Heart left ventricle (tissue), 16 donors: ENCODE measurements around the gene TCF19. TPM values are rescaled to one million over a fixed set of nuclear protein-coding genes. Genes with fewer than 3 reads are reported as not detected.

Experiments used
- ATAC-seq, 4 donors: fragments of 200-7000 bp; cut with Tn5 transposase; one replicate each; pipeline ENCODE4 v1.9.1; 2020 to 2022; ENCODE audit warnings: moderate library complexity in 4 of 4, mild to moderate bottlenecking in 3 of 4, moderate number of reproducible peaks in 1 of 4
- DNase-seq, 5 donors: peaks; one replicate each; pipeline ENCODE4 v3.0.0-alpha.2; 2020
- H3K27ac ChIP-seq, 12 donors: fragments of 200-600 bp; sonication (generic) in 4 of 12; one replicate each; pipeline versions ENCODE4 v1.5.0 to v1.8.0; 2016 to 2022; ENCODE audit warnings: mild to moderate bottlenecking in 2 of 12
- H3K27me3 ChIP-seq, 9 donors: fragments of 200-600 bp; sonication (generic) in 2 of 9; one replicate each; pipeline versions ENCODE4 v1.5.1 to v1.8.0; 2016 to 2022; ENCODE audit warnings: mild to moderate bottlenecking in 3 of 9
- H3K36me3 ChIP-seq, 9 donors: fragments of 200-600 bp; sonication (generic) in 2 of 9; one replicate each; pipeline versions ENCODE4 v1.5.0 to v1.8.0; 2018 to 2022; ENCODE audit warnings: mild to moderate bottlenecking in 2 of 9
- H3K4me1 ChIP-seq, 12 donors: fragments of 200-600 bp; sonication (generic) in 4 of 12; one replicate each; pipeline versions ENCODE4 v1.5.0 to v1.8.0; 2016 to 2022; ENCODE audit warnings: mild to moderate bottlenecking in 3 of 12
- H3K4me3 ChIP-seq, 12 donors: fragments of 200-600 bp; sonication (generic) in 4 of 12; one replicate each; pipeline versions ENCODE4 v1.5.0 to v1.8.0; 2017 to 2022; ENCODE audit warnings: mild to moderate bottlenecking in 9 of 12, moderate library complexity in 4 of 12
- H3K9me3 ChIP-seq, 12 donors: fragments of 200-600 bp; sonication (generic) in 4 of 12; one replicate each; pipeline versions ENCODE4 v1.5.0 to v1.8.0; 2016 to 2022; ENCODE audit warnings: mild to moderate bottlenecking in 1 of 12
- POLR2A ChIP-seq, 2 donors: fragments of 450-650 bp; IDR thresholded peaks; one replicate each; pipeline ENCODE4 v1.6.1; 2017; ENCODE audit warnings: antibody characterized with exemption in 2 of 2, mild to moderate bottlenecking in 2 of 2, moderate library complexity in 2 of 2
- WGBS, 4 donors: extraction: QIAGEN DNeasy Blood & Tissue Kit in 2 of 4; methylation state at CpG; one replicate each; pipeline versions ENCODE4 v1.1.5 to v1.1.7; 2013 to 2018; 5-methylcytosine and 5-hydroxymethylcytosine counted together
- intact Hi-C, 10 donors: fragments of 100-400 bp; cut with DNase I; formaldehyde crosslinking; loops; one replicate each; pipeline versions ENCODE4 v1.11.1 to v1.14.2; 2022
- polyA plus RNA-seq, 2 donors: library from polyadenylated mRNA; stranded (reverse); fragments of 200-250 nt; gene quantifications; one replicate each; pipeline ENCODE4 v1.2.3, GENCODE V29; 2013
- total RNA-seq, 9 donors: library from RNA; depleted of rRNA in 2 of 9; stranded (reverse); fragments of >200 nt in 2 of 9; fragmentation: NEBNext Ultra II Directional in 3 of 9; extraction: Animal tissue kit (Norgen Biotek cat#: 25700) in 3 of 9; gene quantifications; one replicate each; pipeline versions ENCODE4 v1.1.0 to v1.2.4, GENCODE V29; 2016 to 2023
- TF ChIP-seq, protein P1 (sequence below), 12 donors: fragments of 200-600 bp; sonication (generic) in 4 of 12; IDR thresholded peaks; one replicate each; pipeline versions ENCODE4 v1.5.0 to v1.8.0; 2018 to 2022; ENCODE audit warnings: antibody characterized with exemption in 12 of 12, mild to moderate bottlenecking in 5 of 12
- donor health status: ischemic (EF 13 %, LVEDD 7.1; RV severe dilation, severe dysfunction).
- donor health status: healthy with polysubstance abuse.
- donor health status: DM: no; HTN: yes; CAD: no.
- donor health status: DM: no; HTN: no; CAD: no.
- donor health status: ischemic (EF 25% LVEDD 6.9; RV normal size, moderate dysfunction).
- donor health status: ischemic (EF 25% LVEDD 5.7; RV mildly dilated, moderate dysfunction).
- donor health status: healthy.
- donor health status: DM: yes; HTN: yes; CAD: no.
- donor health status: ischemic (EF 35%, LVEDD 5.7; RV mildly dilated, moderate dysfunction).
- donor health status: nonischemic (EF 11% LVEDD 7.7; RV severe dilation, severe dysfunction).
- donor health status: DM: yes; HTN: yes; CAD: no.
- donor health status: PGD.
- donor health status: ischemic (EF 29% LVEDD 5.4; RV normal size, mild dysfunction).
- donor health status: nonischemic (EF 23%, LVEDD 6.1; RV moderate dilation, normal function).

The TCF19 gene
- total and polyA plus RNA-seq, 11 donors: 1.8 to 12.9 (median 2.6) TPM

DNA sequence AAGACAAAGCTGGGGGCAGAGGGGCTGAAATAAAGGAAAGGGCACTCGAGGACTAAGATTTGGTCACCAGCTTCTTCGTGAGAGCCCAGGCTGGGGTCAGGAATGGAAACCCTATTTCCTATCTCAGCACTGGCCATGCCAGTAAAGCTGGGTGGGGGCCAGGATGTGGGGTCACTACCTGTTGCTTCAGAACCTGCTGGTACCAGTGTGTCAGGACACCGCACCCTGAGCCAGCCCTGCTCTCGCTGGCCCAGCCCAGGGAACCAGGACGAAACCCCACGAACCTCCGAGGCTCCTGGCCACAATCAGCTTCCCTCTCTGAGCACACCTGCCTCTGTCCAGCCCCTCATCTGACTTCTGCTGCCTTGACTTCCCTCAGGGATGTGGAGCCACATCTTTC lies 40.2 kb upstream of the TCF19 start:
- Histone ChIP-seq H3K36me3 (no peaks in the 10 kb centered on the region), H3K27me3 (no peaks in the 10 kb centered on the region), H3K27ac (no peak overlapping the region), H3K9me3 (no peaks in the 10 kb centered on the region), H3K4me3 (no peak overlapping the region), H3K4me1 (peaks cover 7 to 59% (median 43%) of the 10 kb centered on the region in 12 donors)
- DNase-seq: peak in 1 of 5 donors; percentile 36
- 87 to 93% (median 91%) methylated on average over 7 of the region's 7 CpGs for whole genome bisulfite sequencing, 4 donors
- no peak for ATAC-seq
- intact Hi-C loops: no loop called here
- no peak for TF ChIP-seq POLR2A (IDR thresholded peaks at IDR 0.05)
- TF ChIP-seq, protein P1, sequence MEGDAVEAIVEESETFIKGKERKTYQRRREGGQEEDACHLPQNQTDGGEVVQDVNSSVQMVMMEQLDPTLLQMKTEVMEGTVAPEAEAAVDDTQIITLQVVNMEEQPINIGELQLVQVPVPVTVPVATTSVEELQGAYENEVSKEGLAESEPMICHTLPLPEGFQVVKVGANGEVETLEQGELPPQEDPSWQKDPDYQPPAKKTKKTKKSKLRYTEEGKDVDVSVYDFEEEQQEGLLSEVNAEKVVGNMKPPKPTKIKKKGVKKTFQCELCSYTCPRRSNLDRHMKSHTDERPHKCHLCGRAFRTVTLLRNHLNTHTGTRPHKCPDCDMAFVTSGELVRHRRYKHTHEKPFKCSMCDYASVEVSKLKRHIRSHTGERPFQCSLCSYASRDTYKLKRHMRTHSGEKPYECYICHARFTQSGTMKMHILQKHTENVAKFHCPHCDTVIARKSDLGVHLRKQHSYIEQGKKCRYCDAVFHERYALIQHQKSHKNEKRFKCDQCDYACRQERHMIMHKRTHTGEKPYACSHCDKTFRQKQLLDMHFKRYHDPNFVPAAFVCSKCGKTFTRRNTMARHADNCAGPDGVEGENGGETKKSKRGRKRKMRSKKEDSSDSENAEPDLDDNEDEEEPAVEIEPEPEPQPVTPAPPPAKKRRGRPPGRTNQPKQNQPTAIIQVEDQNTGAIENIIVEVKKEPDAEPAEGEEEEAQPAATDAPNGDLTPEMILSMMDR (IDR thresholded peaks at IDR 0.05): no peak

- Histone ChIP-seq H3K4me3 (no peak within 1 kb of the TSS), H3K4me1 (peaks cover 10 to 55% (median 35%) of the 10 kb centered on the region in 12 donors), H3K27ac (no peak within 1 kb of the TSS), H3K9me3 (no peaks in the 10 kb centered on the region), H3K36me3 (no peaks in the 10 kb centered on the region), H3K27me3 (no peaks in the 10 kb centered on the region)
- WGBS, 4 donors: 89 to 91% (median 90%) methylated on average over 24 to 26 of the region's 26 CpGs
- intact Hi-C loops: no loop called here
- TF ChIP-seq, protein P1 (IDR thresholded peaks at IDR 0.05): no peak
- DNase-seq: peak in 1 of 5 donors; percentile 62
- no peak for ATAC-seq
Measured at GRCh38 chr6:31120151-31120915, 38.1 kb upstream of the TCF19 start, which contains the start of gene CDSN. Gene CDSN (minus strand): TSS chr6:31120446. CDS start chr6:31120419, 27 bp downstream.

DNA sequence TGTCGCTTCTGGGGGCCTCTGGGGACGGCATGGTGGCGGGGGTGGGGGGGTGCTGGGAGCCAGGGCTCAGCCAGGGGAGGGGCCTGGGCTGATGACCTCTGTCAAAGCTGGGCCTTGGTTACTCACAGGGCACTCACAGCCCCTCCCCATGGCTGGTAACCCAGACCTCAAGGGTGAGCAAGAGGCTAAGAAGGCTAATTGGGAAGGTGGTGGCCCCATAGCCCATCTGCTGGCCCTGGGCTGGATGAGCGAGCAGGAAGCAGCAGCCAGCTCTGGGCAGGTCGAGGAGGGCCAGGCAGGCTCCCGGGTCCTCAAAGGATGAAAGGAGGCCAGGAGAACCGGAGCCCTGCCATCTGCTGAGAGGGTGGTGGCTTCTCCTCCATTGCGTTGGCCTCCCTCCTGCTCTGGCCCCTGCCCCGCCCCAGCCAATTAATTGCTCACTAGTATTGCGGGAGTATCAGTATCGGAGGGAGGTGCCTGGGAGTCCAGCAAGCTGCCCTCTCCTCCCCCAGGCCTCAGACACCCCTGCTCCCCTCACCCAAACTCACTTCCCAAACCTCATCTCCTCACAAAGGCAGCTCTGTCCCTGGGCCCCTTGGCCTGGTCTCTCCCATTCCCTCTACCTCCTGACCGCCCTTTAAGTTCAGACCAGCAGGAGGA lies 37.1 kb upstream of the TCF19 start:
- no peaks in the 10 kb centered on the region for H3K36me3 ChIP-seq
- H3K27ac ChIP-seq: no peak overlapping the region
- intact Hi-C loops: no loop called here
- TF ChIP-seq, protein P1 (IDR thresholded peaks at IDR 0.05): no peak
- no peak for TF ChIP-seq POLR2A (IDR thresholded peaks at IDR 0.05)
- H3K27me3 ChIP-seq: no peaks in the 10 kb centered on the region
- no peaks in the 10 kb centered on the region for H3K9me3 ChIP-seq
- 89 to 95% (median 93%) methylated on average over 12 of the region's 12 CpGs for WGBS, 4 donors
- no peak overlapping the region for H3K4me3 ChIP-seq
- DNase-seq (peak in 1 of 5 donors; percentile 28), ATAC-seq (no peak)
- peaks cover 12 to 57% (median 39%) of the 10 kb centered on the region in 12 donors for H3K4me1 ChIP-seq
